Nephron progenitor cell (in vitro differentiated cells): Measurements from ENCODE around the gene GP9.
A peak's percentile ranks its signal among the peaks of the same experiment; 100 is the strongest.

Experiments
- DNase-seq: peaks from one replicate; pipeline ENCODE4 v3.0.0; 2021
- H3K27ac Mint-ChIP-seq: 2 replicates; pipeline ENCODE4 v1.8.0; 2021; ENCODE audit warnings: mild to moderate bottlenecking, moderate library complexity, mixed read lengths
- H3K27me3 Mint-ChIP-seq: 2 replicates; pipeline ENCODE4 v1.8.0; 2021; ENCODE audit warnings: mild to moderate bottlenecking, low read depth, mixed read lengths; ENCODE audit not compliant: poor library complexity
- H3K36me3 Mint-ChIP-seq: 2 replicates; pipeline ENCODE4 v1.8.0; 2021; ENCODE audit warnings: low read depth, mixed read lengths
- H3K4me1 Mint-ChIP-seq: 2 replicates; pipeline ENCODE4 v1.8.0; 2021; ENCODE audit warnings: mixed read lengths
- H3K4me3 Mint-ChIP-seq: 2 replicates; pipeline ENCODE4 v1.8.0; 2021; ENCODE audit warnings: mild to moderate bottlenecking, moderate library complexity, mixed read lengths
- H3K9me3 Mint-ChIP-seq: 2 replicates; pipeline ENCODE4 v1.8.0; 2021; ENCODE audit warnings: mild to moderate bottlenecking, moderate library complexity, mixed read lengths
- TF ChIP-seq, protein P1 (sequence below): fragments of 200-600 bp; sonication (generic); IDR thresholded peaks from 2 replicates; pipeline ENCODE4 v1.5.0; 2021; ENCODE audit warnings: antibody characterized with exemption

The GP9 gene

DNA sequence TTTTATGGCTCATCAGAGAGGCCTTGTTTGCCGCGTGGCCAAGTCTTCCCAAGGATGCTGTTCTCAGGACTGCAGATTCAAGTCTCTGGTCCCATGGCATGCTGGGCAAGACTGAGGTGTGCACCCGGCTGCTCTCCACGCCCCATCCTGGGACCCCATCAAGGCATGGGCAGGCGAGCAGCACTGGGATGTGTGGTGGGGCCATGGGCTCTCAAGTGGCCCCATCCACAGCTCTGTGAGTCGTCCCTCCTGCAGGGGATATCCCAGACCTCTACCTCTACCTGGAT is 13.1 kb upstream of the GP9 start:
- Mint-ChIP-seq H3K4me1 (peaks cover 11% of the 10 kb centered on the region), H3K4me3 (no peak overlapping the region), H3K27me3 (peaks cover under 1% of the 10 kb centered on the region), H3K36me3 (peaks cover 6% of the 10 kb centered on the region), H3K9me3 (peaks cover 42% of the 10 kb centered on the region), H3K27ac (no peak overlapping the region)
- no peak for DNase-seq
- TF ChIP-seq, protein P1, sequence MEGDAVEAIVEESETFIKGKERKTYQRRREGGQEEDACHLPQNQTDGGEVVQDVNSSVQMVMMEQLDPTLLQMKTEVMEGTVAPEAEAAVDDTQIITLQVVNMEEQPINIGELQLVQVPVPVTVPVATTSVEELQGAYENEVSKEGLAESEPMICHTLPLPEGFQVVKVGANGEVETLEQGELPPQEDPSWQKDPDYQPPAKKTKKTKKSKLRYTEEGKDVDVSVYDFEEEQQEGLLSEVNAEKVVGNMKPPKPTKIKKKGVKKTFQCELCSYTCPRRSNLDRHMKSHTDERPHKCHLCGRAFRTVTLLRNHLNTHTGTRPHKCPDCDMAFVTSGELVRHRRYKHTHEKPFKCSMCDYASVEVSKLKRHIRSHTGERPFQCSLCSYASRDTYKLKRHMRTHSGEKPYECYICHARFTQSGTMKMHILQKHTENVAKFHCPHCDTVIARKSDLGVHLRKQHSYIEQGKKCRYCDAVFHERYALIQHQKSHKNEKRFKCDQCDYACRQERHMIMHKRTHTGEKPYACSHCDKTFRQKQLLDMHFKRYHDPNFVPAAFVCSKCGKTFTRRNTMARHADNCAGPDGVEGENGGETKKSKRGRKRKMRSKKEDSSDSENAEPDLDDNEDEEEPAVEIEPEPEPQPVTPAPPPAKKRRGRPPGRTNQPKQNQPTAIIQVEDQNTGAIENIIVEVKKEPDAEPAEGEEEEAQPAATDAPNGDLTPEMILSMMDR, result no peak

DNA sequence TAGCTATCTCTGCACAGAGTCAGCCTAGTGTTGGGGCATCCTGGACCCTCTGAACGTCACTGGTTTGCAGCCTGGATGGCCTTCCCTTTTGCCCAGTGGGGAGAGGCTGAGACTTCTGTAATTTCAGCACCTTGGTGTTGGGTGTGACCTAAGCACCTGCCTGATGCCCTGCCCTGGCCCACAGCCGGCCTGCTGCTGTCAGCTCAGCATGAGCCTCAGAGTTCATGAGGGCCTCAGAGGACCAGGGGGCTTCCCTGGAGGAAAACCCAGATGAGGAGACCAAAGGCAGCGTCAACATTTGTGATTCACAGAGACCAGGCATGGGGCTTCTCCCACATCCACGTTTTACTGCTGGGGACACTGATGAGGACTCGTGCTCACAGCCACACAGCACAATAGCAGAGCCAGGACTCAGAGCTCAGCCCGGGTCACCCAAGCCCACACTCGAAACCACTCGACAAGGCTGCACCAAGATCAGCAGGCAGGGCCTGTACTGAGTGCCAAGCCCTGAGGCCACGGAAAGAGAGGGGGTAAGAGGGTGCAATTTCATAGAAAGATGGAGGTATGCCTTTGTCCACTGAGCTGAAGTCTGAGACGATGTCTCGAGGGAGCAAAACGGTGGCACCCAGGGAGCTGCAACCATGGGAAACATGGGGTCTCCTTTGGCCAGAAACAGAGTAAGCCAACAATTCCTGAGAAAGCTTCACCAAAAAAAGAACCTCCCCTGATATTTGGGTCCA is 9.9 kb upstream of the GP9 start:
- DNase-seq, result no peak
- TF ChIP-seq, protein P1, result no peak
- H3K9me3 Mint-ChIP-seq, result peaks cover 15% of the 10 kb centered on the region
- H3K27ac Mint-ChIP-seq, result no peak overlapping the region
- H3K4me3 Mint-ChIP-seq, result no peak overlapping the region
- H3K4me1 Mint-ChIP-seq, result peaks cover 29% of the 10 kb centered on the region
- peaks cover 6% of the 10 kb centered on the region for H3K36me3 Mint-ChIP-seq
- peaks cover 24% of the 10 kb centered on the region for H3K27me3 Mint-ChIP-seq

DNA sequence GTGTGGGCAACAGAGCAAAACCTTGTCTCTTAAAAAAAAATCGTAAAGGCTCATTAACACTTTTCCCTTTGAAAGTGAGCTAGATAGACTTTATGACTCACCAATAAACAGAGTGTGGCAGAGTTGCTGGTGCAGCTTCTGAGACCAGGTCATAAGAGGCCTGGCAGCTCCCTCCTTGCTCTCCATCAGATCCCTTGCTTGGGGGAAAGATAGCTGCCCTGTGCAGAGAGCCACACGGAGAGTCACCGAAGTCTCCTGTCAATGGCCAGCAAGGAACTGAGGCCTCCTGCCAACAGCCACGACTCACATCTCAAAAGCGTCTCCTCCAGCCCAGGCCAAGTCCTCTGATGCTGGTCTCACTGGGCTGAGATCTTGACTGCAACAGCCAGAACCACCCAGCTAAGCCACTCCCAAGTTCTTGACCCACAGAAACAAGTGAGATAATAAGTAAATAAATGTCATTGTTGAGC is 8.7 kb upstream of the GP9 start:
- Mint-ChIP-seq H3K4me1 (peaks cover 29% of the 10 kb centered on the region), H3K9me3 (peaks cover 15% of the 10 kb centered on the region), H3K4me3 (no peak overlapping the region), H3K27ac (peak overlapping the region; percentile 10), H3K27me3 (peaks cover 36% of the 10 kb centered on the region), H3K36me3 (peaks cover 6% of the 10 kb centered on the region)
- DNase-seq, result no peak
- TF ChIP-seq, protein P1, result no peak

DNA sequence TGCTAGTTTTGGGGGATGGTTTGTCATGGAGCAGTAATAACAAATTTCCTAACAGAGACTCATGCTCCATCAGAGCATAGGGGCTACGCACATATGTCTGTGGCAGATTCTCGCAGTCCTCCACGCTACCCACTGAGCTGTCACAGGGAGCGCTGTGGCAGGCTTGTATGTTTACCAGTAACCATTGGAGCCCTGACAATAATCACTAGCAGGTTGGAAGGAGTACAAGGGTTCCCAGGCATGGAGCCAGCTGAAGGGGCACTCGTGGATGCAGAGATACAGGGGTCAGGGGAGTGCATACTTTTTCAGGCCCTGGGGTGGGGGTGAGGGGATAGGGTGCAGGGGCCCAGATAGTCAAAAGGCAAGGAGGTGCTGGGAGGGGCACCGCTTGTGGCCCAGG is 7.9 kb upstream of the GP9 start:
- no peak overlapping the region for H3K27ac Mint-ChIP-seq
- TF ChIP-seq, protein P1, result no peak
- H3K27me3 Mint-ChIP-seq, result peaks cover 38% of the 10 kb centered on the region
- peaks cover 6% of the 10 kb centered on the region for H3K36me3 Mint-ChIP-seq
- peaks cover 29% of the 10 kb centered on the region for H3K4me1 Mint-ChIP-seq
- no peak overlapping the region for H3K4me3 Mint-ChIP-seq
- no peak for DNase-seq
- peaks cover 15% of the 10 kb centered on the region for H3K9me3 Mint-ChIP-seq

DNA sequence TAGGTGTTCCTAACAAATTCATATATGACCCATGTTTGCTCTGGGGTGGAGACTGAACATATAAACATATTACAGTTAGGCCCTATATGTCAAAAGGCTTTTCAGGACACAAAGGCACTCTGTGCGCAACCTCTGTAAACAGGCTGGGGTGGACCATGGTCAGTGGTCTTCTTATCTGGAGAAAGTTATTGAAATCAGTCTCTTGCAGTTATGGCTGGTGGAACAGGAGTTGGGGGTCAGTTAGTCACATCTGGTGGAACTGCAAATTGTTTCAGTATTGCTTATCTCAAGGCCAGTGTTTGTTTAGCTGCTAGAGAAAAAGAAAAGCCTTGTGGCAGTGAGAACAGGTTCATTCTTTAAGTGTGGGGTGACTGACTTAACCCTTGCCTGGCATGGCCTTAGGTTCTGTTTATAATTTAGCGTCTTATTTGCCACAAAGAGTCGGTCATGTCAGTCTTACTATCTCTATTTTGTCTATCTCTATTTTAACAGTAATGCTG is 5.9 kb upstream of the GP9 start:
- no peak overlapping the region for H3K4me3 Mint-ChIP-seq
- TF ChIP-seq, protein P1, result no peak
- H3K27me3 Mint-ChIP-seq, result peaks cover 38% of the 10 kb centered on the region
- no peak overlapping the region for H3K27ac Mint-ChIP-seq
- DNase-seq, result no peak
- H3K36me3 Mint-ChIP-seq, result no peaks in the 10 kb centered on the region
- no peaks in the 10 kb centered on the region for H3K9me3 Mint-ChIP-seq
- H3K4me1 Mint-ChIP-seq, result peaks cover 33% of the 10 kb centered on the region
